ENCODE results near the gene FASTK. TPM values are rescaled to one million over a fixed set of nuclear protein-coding genes. Genes with fewer than 3 reads are reported as not detected.

Gene FASTK
- total and polyA plus RNA-seq, 2 donors (not counting 3 experiments of a cell fraction or from before 2014, with no cell fraction given) = 73.3 to 113 TPM

DNA sequence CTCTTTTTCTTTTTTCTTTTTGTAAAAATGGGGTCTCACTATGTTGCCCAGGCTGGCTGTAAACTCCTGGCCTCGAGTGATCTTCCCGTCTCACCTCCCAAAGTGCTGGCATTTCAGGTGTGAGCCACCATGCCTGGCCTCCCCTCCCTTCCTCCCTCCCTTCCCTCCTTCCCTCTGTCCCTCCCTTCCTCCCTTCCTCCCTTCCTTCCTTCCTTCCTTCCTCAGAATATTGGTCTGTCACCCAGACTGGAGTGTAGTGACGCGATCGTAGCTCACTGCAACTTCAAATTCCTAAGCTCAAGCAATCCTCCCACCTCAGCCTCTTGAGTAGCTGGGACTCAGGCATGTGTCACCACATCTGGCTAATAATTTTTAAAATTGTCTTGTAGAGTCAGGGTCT, 14.1 kb upstream of the FASTK start:
- H3K9me1 ChIP-seq (replicated peaks; ENCODE audit: control insufficient read depth, extremely low read depth, insufficient read depth, low read length) = no peaks in the 10 kb centered on the region
- POLR2A ChIA-PET = no interaction called here
- TF ChIP-seq MYC (IDR thresholded peaks at IDR 0.05; ENCODE audit: low read depth, low read length) (no peak), EZH2 (IDR thresholded peaks at IDR 0.05; ENCODE audit: borderline replicate concordance, low read depth, low read length, severe bottlenecking) (no peak), JUN (IDR thresholded peaks at IDR 0.05; ENCODE audit: borderline replicate concordance, insufficient read depth, insufficient read length, low read depth) (no peak), GATA2 (IDR thresholded peaks at IDR 0.05; ENCODE audit: insufficient read depth, insufficient read length, low read depth, low read length) (no peak), POLR2A (IDR thresholded peaks at IDR 0.05; ENCODE audit: low read depth, low read length) (no peak), POLR2AphosphoS5 (IDR thresholded peaks at IDR 0.05; ENCODE audit: insufficient read depth, low read depth, low read length) (no peak), FOS (IDR thresholded peaks at IDR 0.05; ENCODE audit: borderline replicate concordance, insufficient read depth, low read length) (no peak)
- TF ChIP-seq, protein P1, sequence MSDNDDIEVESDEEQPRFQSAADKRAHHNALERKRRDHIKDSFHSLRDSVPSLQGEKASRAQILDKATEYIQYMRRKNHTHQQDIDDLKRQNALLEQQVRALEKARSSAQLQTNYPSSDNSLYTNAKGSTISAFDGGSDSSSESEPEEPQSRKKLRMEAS (IDR thresholded peaks at IDR 0.05; ENCODE audit: insufficient read depth, insufficient read length) = no peak
- TF ChIP-seq, protein P2, sequence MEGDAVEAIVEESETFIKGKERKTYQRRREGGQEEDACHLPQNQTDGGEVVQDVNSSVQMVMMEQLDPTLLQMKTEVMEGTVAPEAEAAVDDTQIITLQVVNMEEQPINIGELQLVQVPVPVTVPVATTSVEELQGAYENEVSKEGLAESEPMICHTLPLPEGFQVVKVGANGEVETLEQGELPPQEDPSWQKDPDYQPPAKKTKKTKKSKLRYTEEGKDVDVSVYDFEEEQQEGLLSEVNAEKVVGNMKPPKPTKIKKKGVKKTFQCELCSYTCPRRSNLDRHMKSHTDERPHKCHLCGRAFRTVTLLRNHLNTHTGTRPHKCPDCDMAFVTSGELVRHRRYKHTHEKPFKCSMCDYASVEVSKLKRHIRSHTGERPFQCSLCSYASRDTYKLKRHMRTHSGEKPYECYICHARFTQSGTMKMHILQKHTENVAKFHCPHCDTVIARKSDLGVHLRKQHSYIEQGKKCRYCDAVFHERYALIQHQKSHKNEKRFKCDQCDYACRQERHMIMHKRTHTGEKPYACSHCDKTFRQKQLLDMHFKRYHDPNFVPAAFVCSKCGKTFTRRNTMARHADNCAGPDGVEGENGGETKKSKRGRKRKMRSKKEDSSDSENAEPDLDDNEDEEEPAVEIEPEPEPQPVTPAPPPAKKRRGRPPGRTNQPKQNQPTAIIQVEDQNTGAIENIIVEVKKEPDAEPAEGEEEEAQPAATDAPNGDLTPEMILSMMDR (IDR thresholded peaks at IDR 0.05; ENCODE audit: extremely low read depth in 1 of 2, insufficient read depth in 1 of 2, low read depth in 1 of 2, low read length in 2 of 2) = no peak
- no peaks in the 10 kb centered on the region for H3K27me3 ChIP-seq (ENCODE audit: control insufficient read depth in 2 of 2, insufficient read depth in 2 of 2, low read length in 2 of 2)
- H4K20me1 ChIP-seq (replicated peaks; ENCODE audit: control insufficient read depth, extremely low read depth, insufficient read depth, low read length) = no peaks in the 10 kb centered on the region
- H3K79me2 ChIP-seq (ENCODE audit: control insufficient read depth, insufficient read depth, low read length) = peaks cover 93% of the 10 kb centered on the region
- no peak overlapping the region for H2AFZ ChIP-seq (ENCODE audit: low read depth, low read length)
- H3K27ac ChIP-seq (ENCODE audit: insufficient read depth, low read depth, low read length) = no peak overlapping the region
- peaks cover 0 to 12% of the 10 kb centered on the region in 2 experiments for H3K36me3 ChIP-seq (ENCODE audit: control insufficient read depth in 2 of 2, extremely low read depth in 1 of 2, insufficient read depth in 2 of 2, low read length in 2 of 2)
- dilution Hi-C loops (cut with MboI; ENCODE audit: extremely low pct_ligation_motif_present, low sequenced_read_pairs) = no loop called here
- no peak overlapping the region for H3K4me2 ChIP-seq (ENCODE audit: insufficient read depth, low read length)
- H3K9ac ChIP-seq (replicated peaks; ENCODE audit: extremely low read depth, insufficient read depth, low read length) = no peak overlapping the region
- peak; percentile 75 for FAIRE-seq
- no peaks in the 10 kb centered on the region for H3K9me3 ChIP-seq (replicated peaks; ENCODE audit: control insufficient read depth, insufficient read depth, low read length)
- BruUV-seq (replicated peaks) = no TSS peak
- no peak for DNase-seq (ENCODE audit: low read depth, low spot score)
- H3K4me1 ChIP-seq (ENCODE audit: control insufficient read depth, extremely low read depth, insufficient read depth, low read length) = peaks cover 27% of the 10 kb centered on the region
- CTCF ChIA-PET = interaction anchor here (0.8 to 2.3 kb wide), 3 partner anchors 13 to 29 kb away, joined by 3 to 8 read pairs (median 3); no protein-coding TSS in a partner anchor
- no peak overlapping the region for H3K4me3 ChIP-seq (replicated peaks in 1 of 3; ENCODE audit: insufficient read depth in 1 of 3, low read depth in 1 of 3, low read length in 3 of 3)
- intact Hi-C loops (cut with micrococcal nuclease) = loop anchor here (1.0 kb wide), 1 partner anchor 10 kb away; no protein-coding TSS in a partner anchor
